Measurements from ENCODE around the gene NOP53. TPM values are rescaled to one million over a fixed set of nuclear protein-coding genes. Genes with fewer than 3 reads are reported as not detected.
"Not testable (repeated sequence)": the region's sequence is repeated elsewhere in the genome, so short reads cannot be mapped to it uniquely, and the experiment has no call there.

Gene NOP53
- total RNA-seq, 2 experiments from 2014 or later: 212 to 296 TPM

DNA sequence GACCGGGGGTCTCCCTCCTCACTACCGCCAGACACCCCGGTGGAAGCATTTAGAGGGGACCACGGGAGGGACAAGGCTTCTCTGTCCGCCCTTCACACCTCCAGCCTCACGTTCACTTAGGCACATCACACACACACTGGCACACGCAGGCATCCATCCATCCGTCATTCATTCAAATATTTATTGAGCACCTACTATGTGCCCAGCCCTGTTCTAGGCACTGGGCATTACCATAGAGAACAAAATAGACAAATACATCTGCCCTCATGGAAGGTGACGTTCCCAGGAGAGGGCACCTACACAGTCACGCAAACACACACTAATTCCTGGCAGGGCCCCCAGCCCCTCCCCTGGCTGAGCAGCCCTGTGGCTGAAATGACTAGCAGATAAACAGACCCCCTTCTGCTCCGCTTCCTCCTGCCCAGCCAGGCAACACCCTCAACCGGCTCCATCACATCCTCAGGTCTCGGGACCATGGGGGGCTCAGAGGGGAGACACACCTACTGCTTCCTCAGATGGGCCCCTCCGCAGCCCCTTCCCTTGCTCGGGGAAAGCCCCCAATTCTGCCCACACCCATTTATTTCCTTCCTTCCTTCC lies 3.7 kb upstream of the NOP53 start:
- no TSS peak for BruUV-seq (replicated peaks)

DNA sequence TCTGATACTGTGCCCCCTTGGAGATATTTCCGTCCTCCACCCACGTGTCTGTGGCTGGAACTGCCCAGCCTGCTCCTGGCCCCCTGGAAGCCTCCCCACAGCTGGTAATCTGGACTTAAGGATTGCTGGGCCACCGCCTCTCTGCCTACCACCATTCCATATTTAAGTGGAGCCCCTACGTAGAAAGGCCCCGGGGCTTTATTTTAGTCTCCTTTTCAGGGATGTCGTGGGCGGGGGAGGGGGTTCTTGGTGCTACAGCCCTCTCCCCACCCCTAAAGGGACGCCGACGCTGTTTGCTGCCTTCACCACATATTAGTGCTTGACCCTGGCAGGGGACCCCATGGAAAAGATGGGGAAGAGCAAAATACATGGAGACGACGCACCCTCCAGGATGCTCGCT lies 2.7 kb upstream of the NOP53 start:
- Histone ChIP-seq H3K4me3 (ENCODE audit: low read depth, low read length, poor library complexity, severe bottlenecking) (no peak overlapping the region), H2AFZ (ENCODE audit: low read length) (no peak overlapping the region), H3K79me2 (ENCODE audit: insufficient read depth, low read depth, low read length) (peaks cover 21% of the 10 kb centered on the region), H3K4me2 (ENCODE audit: low read length) (no peak overlapping the region), H3K9me3 (ENCODE audit: low read length) (no peaks in the 10 kb centered on the region), H3K4me1 (ENCODE audit: insufficient read depth, low read length, poor library complexity, severe bottlenecking) (peaks cover 31% of the 10 kb centered on the region), H3K36me3 (ENCODE audit: insufficient read depth, low read length) (peaks cover 12% of the 10 kb centered on the region), H4K20me1 (ENCODE audit: insufficient read depth, low read length) (no peaks in the 10 kb centered on the region), H3K27ac (ENCODE audit: low read depth, low read length, poor library complexity, severe bottlenecking) (no peak overlapping the region), H3K9me2 (ENCODE audit: insufficient read depth, low read length) (no peaks in the 10 kb centered on the region)
- CTCF ChIA-PET (ENCODE audit: unreplicated experiment): no interaction called here
- BruUV-seq (replicated peaks): no TSS peak
- intact Hi-C loops (cut with micrococcal nuclease; ENCODE audit: unreplicated experiment): loop anchor here (1.0 kb wide), 1 partner anchor 306 kb away; no protein-coding TSS in a partner anchor
- no peak for DNase-seq (ENCODE audit: low spot score)
- TF ChIP-seq, protein P1, sequence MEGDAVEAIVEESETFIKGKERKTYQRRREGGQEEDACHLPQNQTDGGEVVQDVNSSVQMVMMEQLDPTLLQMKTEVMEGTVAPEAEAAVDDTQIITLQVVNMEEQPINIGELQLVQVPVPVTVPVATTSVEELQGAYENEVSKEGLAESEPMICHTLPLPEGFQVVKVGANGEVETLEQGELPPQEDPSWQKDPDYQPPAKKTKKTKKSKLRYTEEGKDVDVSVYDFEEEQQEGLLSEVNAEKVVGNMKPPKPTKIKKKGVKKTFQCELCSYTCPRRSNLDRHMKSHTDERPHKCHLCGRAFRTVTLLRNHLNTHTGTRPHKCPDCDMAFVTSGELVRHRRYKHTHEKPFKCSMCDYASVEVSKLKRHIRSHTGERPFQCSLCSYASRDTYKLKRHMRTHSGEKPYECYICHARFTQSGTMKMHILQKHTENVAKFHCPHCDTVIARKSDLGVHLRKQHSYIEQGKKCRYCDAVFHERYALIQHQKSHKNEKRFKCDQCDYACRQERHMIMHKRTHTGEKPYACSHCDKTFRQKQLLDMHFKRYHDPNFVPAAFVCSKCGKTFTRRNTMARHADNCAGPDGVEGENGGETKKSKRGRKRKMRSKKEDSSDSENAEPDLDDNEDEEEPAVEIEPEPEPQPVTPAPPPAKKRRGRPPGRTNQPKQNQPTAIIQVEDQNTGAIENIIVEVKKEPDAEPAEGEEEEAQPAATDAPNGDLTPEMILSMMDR (conservative IDR thresholded peaks at IDR 0.05; ENCODE audit: low read length): no peak
- no peak for TF ChIP-seq EZH2phosphoT487 (IDR thresholded peaks at IDR 0.05; ENCODE audit: borderline replicate concordance, low read depth, low read length)
- POLR2A ChIA-PET: no interaction called here

More for the DNA sequence above, 3.7 kb upstream of the NOP53 start:
- Histone ChIP-seq H3K9me2 (ENCODE audit: insufficient read depth, low read length) (no peaks in the 10 kb centered on the region), H3K79me2 (ENCODE audit: insufficient read depth, low read depth, low read length) (peaks cover 11% of the 10 kb centered on the region), H3K4me3 (ENCODE audit: low read depth, low read length, poor library complexity, severe bottlenecking) (no peak overlapping the region), H3K4me2 (ENCODE audit: low read length) (no peak overlapping the region), H3K4me1 (ENCODE audit: insufficient read depth, low read length, poor library complexity, severe bottlenecking) (peaks cover 25% of the 10 kb centered on the region), H4K20me1 (ENCODE audit: insufficient read depth, low read length) (no peaks in the 10 kb centered on the region), H3K9me3 (ENCODE audit: low read length) (no peaks in the 10 kb centered on the region), H2AFZ (ENCODE audit: low read length) (no peak overlapping the region), H3K36me3 (ENCODE audit: insufficient read depth, low read length) (peaks cover 2% of the 10 kb centered on the region), H3K27ac (ENCODE audit: low read depth, low read length, poor library complexity, severe bottlenecking) (no peak overlapping the region)
- no peak for TF ChIP-seq EZH2phosphoT487 (IDR thresholded peaks at IDR 0.05; ENCODE audit: borderline replicate concordance, low read depth, low read length)
- TF ChIP-seq, protein P1 (conservative IDR thresholded peaks at IDR 0.05; ENCODE audit: low read length): no peak
- no peak for DNase-seq (ENCODE audit: low spot score)
- intact Hi-C loops (cut with micrococcal nuclease; ENCODE audit: unreplicated experiment): no loop called here
- ChIA-PET CTCF (ENCODE audit: unreplicated experiment) (no interaction called here), POLR2A (no interaction called here)

DNA sequence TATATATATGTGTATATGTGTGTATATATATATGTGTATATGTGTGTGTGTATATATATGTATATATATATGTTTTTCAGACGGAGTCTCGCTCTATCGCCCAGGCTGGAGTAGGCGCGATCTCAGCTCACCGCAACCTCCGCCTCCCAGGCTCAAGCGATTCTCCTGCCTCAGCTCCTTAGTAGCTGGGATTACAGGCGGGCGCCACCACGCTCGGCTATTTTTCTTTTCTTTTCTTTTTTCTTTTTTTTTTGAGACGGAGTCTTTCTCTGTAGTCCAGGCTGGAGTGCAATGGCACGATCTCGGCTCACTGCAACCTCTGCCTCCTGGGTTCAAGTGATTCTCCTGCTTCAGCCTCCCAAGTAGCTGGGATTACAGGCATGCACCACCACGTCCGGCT lies 783 bp downstream of the NOP53 start:
- POLR2A ChIA-PET; CTCF ChIA-PET (ENCODE audit: unreplicated experiment); H4K20me1 ChIP-seq (ENCODE audit: insufficient read depth, low read length); DNase-seq (ENCODE audit: low spot score); H3K9me2 ChIP-seq (ENCODE audit: insufficient read depth, low read length); H2AFZ ChIP-seq (ENCODE audit: low read length); intact Hi-C loops (cut with micrococcal nuclease; ENCODE audit: unreplicated experiment); H3K9me3 ChIP-seq (ENCODE audit: low read length); H3K27ac ChIP-seq (ENCODE audit: low read depth, low read length, poor library complexity, severe bottlenecking): not testable (repeated sequence)
- H3K4me2 ChIP-seq (ENCODE audit: low read length): peak overlapping the region; percentile 64
- TSS peak; percentile 89 for BruUV-seq (replicated peaks)
- peak overlapping the region; percentile 92 for H3K4me3 ChIP-seq (ENCODE audit: low read depth, low read length, poor library complexity, severe bottlenecking)
- peaks cover 46% of the 10 kb centered on the region for H3K36me3 ChIP-seq (ENCODE audit: insufficient read depth, low read length)
- H3K4me1 ChIP-seq (ENCODE audit: insufficient read depth, low read length, poor library complexity, severe bottlenecking): peaks cover 53% of the 10 kb centered on the region
- H3K79me2 ChIP-seq (ENCODE audit: insufficient read depth, low read depth, low read length): peaks cover 35% of the 10 kb centered on the region

All from OCI-LY7 (cell line).